Thyroid gland (tissue), 4 donors: ENCODE data around the gene AGBL4. TPM values are rescaled to one million over a fixed set of nuclear protein-coding genes. Genes with fewer than 3 reads are reported as not detected.

Experiments
- DNase-seq, 2 donors: peaks; one replicate each; pipeline ENCODE4 v3.0.0-alpha.2; 2019
- H3K27ac ChIP-seq, 3 donors: fragments of 200-600 bp; sonication (generic); 1 replicate in 2 of 3; 2 replicates in 1 of 3; pipeline ENCODE4 v1.5.1; 2016 to 2019; ENCODE audit warnings: mild to moderate bottlenecking in 1 of 3, moderate library complexity in 1 of 3
- H3K27me3 ChIP-seq: fragments of 200-600 bp; sonication (generic); one replicate; pipeline ENCODE4 v1.5.1; 2019
- H3K36me3 ChIP-seq, 2 donors: fragments of 200-600 bp; sonication (generic); one replicate each; pipeline ENCODE4 v1.5.1; 2016 to 2019
- H3K4me1 ChIP-seq, 2 donors: fragments of 200-600 bp; sonication (generic); one replicate each; pipeline ENCODE4 v1.5.1; 2017 to 2019
- H3K4me3 ChIP-seq, 3 donors: fragments of 200-600 bp; sonication (generic); replicated peaks in 1 of 3; 1 replicate in 2 of 3; 2 replicates in 1 of 3; pipeline ENCODE4 v1.5.1; 2016; ENCODE audit warnings: mild to moderate bottlenecking in 1 of 3
- H3K9me3 ChIP-seq: fragments of 200-600 bp; sonication (generic); one replicate; pipeline ENCODE4 v1.5.1; 2017
- POLR2A ChIP-seq, 2 donors: fragments of 450-650 bp; IDR thresholded peaks; one replicate each; pipeline ENCODE4 v1.6.1; 2017; ENCODE audit warnings: antibody characterized with exemption in 2 of 2, mild to moderate bottlenecking in 2 of 2, moderate library complexity in 1 of 2
- WGBS, 2 donors: methylation state at CpG; one replicate each; pipeline ENCODE4 v1.1.5; 2017; 5-methylcytosine and 5-hydroxymethylcytosine counted together
- intact Hi-C: fragments of 100-400 bp; cut with DNase I; formaldehyde crosslinking; loops from one replicate; pipeline ENCODE4 v1.15.1; 2023
- total RNA-seq, 4 donors: library from RNA; depleted of rRNA; stranded (reverse); fragments of >200 nt; gene quantifications; one replicate each; pipeline ENCODE4 v1.2.3, GENCODE V29; 2016
- TF ChIP-seq, protein P1 (sequence below), 6 experiments: fragments of 200-600 bp in 3 of 6; fragments of 450-650 bp in 3 of 6; sonication (generic) in 3 of 6; IDR thresholded peaks; one replicate each; pipeline ENCODE4 v1.5.1; 2016 to 2019; ENCODE audit warnings: antibody characterized with exemption in 6 of 6, mild to moderate bottlenecking in 2 of 6, inconsistent platforms in 1 of 6, moderate library complexity in 1 of 6

AGBL4 gene
- total RNA-seq, 4 donors from 2014 or later, result 2.1 to 6.0 (median 4.8) TPM

DNA sequence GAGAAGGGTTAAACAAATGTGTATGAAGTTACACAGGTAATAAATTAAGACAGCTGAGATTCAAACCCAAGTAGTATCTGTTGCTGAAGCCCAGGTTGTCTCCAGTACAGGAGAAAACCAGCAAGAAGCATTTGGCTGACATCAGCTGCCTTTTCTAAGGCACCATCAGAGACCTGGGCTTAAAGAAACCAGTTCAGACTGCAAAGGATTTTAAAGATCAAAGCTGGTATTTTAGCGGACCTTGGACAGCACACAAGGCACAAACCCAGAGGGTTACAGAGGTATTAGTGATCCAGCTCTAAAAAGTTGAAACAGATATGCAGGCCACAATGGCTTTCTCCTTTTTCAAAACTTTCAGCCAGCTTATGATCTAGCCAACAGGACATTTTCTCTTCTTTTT lies 1270.5 kb downstream of the AGBL4 start:
- no peak overlapping the region for H3K4me3 ChIP-seq
- WGBS, 2 donors, result 56 to 73% methylated on average over 1 of the region's 1 CpG
- no peak overlapping the region for H3K27ac ChIP-seq
- peaks cover 0 to 3% of the 10 kb centered on the region in 2 donors for H3K4me1 ChIP-seq
- TF ChIP-seq POLR2A (IDR thresholded peaks at IDR 0.05), result no peak
- TF ChIP-seq, protein P1, sequence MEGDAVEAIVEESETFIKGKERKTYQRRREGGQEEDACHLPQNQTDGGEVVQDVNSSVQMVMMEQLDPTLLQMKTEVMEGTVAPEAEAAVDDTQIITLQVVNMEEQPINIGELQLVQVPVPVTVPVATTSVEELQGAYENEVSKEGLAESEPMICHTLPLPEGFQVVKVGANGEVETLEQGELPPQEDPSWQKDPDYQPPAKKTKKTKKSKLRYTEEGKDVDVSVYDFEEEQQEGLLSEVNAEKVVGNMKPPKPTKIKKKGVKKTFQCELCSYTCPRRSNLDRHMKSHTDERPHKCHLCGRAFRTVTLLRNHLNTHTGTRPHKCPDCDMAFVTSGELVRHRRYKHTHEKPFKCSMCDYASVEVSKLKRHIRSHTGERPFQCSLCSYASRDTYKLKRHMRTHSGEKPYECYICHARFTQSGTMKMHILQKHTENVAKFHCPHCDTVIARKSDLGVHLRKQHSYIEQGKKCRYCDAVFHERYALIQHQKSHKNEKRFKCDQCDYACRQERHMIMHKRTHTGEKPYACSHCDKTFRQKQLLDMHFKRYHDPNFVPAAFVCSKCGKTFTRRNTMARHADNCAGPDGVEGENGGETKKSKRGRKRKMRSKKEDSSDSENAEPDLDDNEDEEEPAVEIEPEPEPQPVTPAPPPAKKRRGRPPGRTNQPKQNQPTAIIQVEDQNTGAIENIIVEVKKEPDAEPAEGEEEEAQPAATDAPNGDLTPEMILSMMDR (IDR thresholded peaks at IDR 0.05), result no peak
- peaks cover 6 to 8% of the 10 kb centered on the region in 2 donors for H3K36me3 ChIP-seq
- H3K9me3 ChIP-seq, result no peaks in the 10 kb centered on the region
- no peaks in the 10 kb centered on the region for H3K27me3 ChIP-seq
- intact Hi-C loops, result no loop called here
- no peak for DNase-seq

DNA sequence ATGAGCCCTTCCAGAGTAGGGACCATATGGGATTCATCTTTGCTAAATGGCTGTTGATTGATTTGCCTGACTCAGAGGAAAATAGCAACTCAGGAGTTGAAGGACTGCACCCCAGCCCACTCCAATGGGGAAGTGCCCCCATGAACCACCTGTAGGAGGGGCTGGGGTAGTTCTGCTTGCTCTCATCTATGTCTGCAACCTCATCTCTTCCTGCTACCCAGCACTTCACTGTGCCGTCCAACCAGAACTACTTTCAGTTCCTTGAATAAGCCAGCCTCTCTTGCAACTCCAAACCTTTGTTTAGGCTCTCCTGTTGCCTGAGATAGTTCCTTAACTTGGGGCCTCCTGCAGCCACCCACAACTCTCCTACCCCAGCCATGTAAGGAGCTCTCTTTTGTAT lies 1273.6 kb downstream of the AGBL4 start:
- Histone ChIP-seq H3K9me3 (no peaks in the 10 kb centered on the region), H3K4me3 (no peak overlapping the region), H3K27me3 (no peaks in the 10 kb centered on the region), H3K4me1 (peaks cover 0 to 3% of the 10 kb centered on the region in 2 donors), H3K36me3 (no peaks in the 10 kb centered on the region), H3K27ac (no peak overlapping the region)
- WGBS, 2 donors, result 82 to 97% methylated on average over 1 of the region's 1 CpG
- no peak for DNase-seq
- intact Hi-C loops, result no loop called here
- TF ChIP-seq, protein P1 (IDR thresholded peaks at IDR 0.05), result no peak
- TF ChIP-seq POLR2A (IDR thresholded peaks at IDR 0.05), result no peak

DNA sequence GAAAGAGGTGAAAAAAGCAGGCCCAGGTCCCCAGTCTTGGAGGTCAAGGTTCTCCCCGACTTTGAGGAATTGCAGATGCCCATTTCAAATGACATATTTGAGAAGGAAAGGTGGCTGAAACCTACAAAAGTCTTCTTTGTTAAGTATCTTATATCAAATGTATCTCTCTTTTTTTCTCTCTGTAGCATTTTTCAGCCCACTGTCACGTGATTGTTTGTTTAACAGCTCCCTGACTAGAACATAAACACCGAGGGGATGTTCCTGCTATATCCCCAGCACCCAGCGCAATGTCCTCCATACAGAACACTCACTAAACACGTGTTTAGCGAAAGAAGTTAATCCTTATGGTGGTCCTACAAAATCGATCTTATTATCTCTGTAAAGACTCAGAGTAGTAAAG lies 1274.7 kb downstream of the AGBL4 start:
- intact Hi-C loops, result no loop called here
- TF ChIP-seq POLR2A (IDR thresholded peaks at IDR 0.05), result no peak
- TF ChIP-seq, protein P1 (IDR thresholded peaks at IDR 0.05), result no peak
- H3K9me3 ChIP-seq, result no peaks in the 10 kb centered on the region
- no peak overlapping the region for H3K27ac ChIP-seq
- H3K4me1 ChIP-seq, result peaks cover 0 to 3% of the 10 kb centered on the region in 2 donors
- DNase-seq, result no peak
- WGBS, 2 donors, result 87 to 89% methylated on average over 7 of the region's 7 CpGs
- no peaks in the 10 kb centered on the region for H3K27me3 ChIP-seq
- H3K36me3 ChIP-seq, result no peaks in the 10 kb centered on the region
- no peak overlapping the region for H3K4me3 ChIP-seq

DNA sequence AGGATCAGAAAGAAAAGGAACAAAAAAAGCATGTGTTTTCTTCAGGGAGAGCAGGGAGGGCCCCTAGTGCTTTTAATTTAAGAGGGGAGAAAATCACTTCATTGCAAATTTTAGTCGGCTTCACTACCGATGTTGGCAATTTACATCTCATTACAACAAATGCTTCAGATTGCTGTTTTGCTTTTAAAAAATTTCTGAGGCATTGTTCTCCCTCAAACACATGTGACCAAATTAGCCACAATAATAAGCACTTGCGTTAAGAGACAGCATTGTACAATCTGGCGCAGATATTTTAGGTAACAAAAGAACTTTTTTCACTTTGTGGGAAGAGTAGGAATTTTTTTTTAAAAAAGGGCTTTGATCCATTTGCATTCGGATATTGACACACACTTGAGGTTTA lies 1276.8 kb downstream of the AGBL4 start:
- Histone ChIP-seq H3K4me3 (no peak overlapping the region), H3K9me3 (no peaks in the 10 kb centered on the region), H3K27ac (no peak overlapping the region), H3K27me3 (no peaks in the 10 kb centered on the region), H3K4me1 (peaks cover 0 to 3% of the 10 kb centered on the region in 2 donors), H3K36me3 (no peaks in the 10 kb centered on the region)
- DNase-seq, result no peak
- TF ChIP-seq, protein P1 (IDR thresholded peaks at IDR 0.05), result no peak
- no peak for TF ChIP-seq POLR2A (IDR thresholded peaks at IDR 0.05)
- intact Hi-C loops, result no loop called here
- whole genome bisulfite sequencing, 2 donors, result 94 to 96% methylated on average over 5 of the region's 5 CpGs

DNA sequence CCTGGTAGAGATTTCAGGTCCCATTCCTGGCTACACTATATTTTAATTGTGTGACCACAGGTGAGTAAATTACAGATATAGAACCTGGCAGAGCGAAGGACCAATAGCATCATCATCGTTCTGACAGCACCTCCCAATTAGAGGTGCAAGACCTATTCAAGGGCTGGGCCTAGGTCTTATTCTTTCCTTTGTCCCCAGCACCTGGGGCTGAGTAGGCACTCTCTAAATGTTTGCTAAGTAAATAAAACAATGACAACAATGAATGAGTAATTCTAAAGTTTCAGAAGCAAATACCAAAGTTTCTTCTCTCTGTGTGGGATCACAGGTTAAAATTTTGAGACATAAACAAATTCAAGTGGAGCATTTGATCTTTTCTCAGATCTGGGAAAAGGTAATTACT lies 1279.7 kb downstream of the AGBL4 start:
- Histone ChIP-seq H3K27me3 (no peaks in the 10 kb centered on the region), H3K4me1 (no peaks in the 10 kb centered on the region), H3K9me3 (no peaks in the 10 kb centered on the region), H3K36me3 (no peaks in the 10 kb centered on the region), H3K27ac (no peak overlapping the region), H3K4me3 (no peak overlapping the region)
- WGBS, 2 donors, result 80 to 93% methylated on average over 2 of the region's 2 CpGs
- DNase-seq, result no peak
- TF ChIP-seq, protein P1 (IDR thresholded peaks at IDR 0.05), result no peak
- no peak for TF ChIP-seq POLR2A (IDR thresholded peaks at IDR 0.05)
- intact Hi-C loops, result no loop called here
